Fibroblast of skin of scalp (primary cell): ENCODE measurements around the gene DDAH2.

Experiments
- DNase-seq: peaks from one replicate; pipeline ENCODE4 v3.0.0-alpha.2; 2013

The DDAH2 gene

DNA sequence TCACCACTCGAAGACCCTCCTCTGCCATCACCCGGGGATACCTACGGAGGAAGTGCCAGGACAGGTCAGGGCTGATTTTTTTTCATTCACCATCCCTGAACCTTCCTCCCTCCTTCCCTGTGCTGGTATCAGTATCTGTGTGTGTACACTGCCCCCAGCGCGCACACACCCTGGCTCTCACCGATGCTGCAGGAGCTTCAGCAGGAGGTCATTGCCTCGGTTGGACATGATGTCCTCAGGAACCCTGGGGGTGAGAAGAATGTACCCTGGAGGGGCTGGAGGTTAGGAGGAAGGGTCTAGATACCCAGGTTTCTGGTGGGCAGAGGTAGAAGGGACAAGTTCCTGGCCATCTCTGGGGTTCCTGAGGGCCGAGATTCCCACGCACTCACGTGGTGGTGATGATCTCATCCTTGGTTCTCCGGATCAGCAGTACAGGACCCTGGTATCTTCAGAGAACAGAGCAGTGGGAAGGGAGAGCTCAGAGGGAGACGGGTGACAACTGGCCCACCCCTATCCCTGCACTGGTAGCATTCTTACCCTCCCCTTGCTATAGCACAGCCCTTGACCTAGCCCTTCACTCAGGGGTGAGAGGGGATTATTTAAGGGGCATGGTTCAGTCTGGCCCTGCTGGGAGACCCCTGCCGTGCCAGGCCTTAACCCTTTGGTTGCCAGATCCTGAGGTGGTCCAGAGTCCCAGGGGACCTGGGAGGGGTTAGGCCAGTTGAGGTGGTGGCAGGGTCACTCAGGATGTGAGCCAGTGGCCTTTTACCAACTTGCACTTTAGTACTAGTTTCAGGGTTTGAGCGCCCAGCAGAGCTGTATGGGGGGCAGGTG, 41.0 kb downstream of the DDAH2 start:
- DNase-seq: no peak

DNA sequence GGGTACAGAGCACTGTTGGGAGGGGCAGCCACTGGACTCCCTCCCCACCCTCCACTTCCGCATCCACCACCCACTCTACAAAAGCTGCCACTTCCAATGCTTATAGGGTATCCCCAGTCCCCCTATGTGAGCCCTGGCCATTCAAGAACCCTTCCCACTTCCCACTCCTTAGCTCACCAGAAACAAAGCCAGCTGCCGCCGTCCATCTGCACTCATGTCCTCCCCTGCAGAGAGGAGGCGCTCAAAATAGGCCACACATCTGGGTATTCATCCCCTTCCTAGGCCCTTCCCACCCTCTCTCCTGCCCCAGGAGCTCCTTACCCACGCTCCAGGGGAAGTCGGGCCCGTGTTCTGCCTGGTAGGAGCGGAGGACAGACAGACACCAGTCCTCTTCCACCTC, 41.8 kb downstream of the DDAH2 start:
- DNase-seq: no peak

DNA sequence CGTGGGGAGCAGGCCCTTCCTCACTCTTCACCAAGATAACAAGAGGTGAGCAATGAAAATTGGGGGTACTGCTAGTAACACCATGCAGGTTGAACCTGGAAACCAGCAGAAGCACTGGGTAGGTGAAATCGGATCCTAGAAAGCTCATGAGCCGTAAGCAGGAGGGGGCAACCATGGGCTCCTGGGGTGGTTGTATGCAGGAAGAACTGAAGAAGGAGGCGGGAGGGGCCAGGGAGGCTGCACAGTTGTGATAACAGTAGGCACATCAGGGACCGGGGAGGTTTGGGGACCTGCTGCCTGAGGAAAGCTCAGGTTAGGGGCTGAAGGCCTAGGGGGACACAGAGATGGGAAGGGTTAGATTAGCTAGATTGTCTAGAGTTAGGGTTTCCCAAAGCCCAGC, 42.6 kb downstream of the DDAH2 start:
- DNase-seq: no peak

DNA sequence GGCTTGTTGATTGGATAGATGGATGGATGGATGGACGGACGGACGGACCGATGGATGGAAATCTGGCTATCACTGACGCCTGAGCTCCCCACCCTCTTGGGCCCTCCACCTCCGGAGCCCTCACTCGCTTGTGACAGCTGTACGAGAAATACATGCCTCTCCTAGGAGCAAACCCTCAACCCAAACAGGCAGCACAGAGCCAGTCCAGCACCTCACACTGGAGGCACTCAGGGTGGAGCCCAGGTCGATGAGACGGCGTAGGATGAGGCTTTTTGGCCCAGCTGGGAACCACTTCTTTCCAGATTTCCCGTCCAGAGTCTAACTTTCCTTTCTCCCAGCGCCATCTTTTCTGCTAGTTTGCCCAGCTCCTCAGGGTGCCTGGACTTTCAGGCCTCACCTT, 45.5 kb downstream of the DDAH2 start:
- no peak for DNase-seq

DNA sequence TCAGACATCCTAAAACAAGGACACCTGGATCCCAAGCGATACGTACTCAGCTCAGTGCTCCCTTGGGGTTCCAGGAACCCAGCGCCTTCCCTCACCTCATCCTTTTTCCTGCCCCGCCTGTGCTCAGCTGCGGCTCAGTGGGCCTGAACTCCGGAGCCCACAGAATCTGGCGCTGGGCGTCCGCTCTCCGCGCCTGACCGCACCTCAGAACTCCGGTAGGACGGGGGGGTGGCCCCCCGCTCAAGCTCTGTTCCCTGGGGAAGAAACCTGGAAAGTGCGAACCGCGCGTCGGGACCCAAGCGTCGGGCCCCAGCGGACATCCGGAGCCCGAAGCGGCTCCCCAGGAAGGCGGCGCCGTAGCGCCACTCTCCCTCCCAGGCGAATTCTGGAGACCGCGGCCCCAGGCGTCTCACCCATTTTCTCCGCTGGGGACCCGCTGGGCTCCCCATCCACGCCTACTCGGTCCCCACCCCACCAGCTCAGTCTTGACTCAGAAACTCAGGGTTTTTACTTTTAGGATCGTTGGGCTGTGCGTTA, 47.9 kb downstream of the DDAH2 start:
- DNase-seq: peak; percentile 42

DNA sequence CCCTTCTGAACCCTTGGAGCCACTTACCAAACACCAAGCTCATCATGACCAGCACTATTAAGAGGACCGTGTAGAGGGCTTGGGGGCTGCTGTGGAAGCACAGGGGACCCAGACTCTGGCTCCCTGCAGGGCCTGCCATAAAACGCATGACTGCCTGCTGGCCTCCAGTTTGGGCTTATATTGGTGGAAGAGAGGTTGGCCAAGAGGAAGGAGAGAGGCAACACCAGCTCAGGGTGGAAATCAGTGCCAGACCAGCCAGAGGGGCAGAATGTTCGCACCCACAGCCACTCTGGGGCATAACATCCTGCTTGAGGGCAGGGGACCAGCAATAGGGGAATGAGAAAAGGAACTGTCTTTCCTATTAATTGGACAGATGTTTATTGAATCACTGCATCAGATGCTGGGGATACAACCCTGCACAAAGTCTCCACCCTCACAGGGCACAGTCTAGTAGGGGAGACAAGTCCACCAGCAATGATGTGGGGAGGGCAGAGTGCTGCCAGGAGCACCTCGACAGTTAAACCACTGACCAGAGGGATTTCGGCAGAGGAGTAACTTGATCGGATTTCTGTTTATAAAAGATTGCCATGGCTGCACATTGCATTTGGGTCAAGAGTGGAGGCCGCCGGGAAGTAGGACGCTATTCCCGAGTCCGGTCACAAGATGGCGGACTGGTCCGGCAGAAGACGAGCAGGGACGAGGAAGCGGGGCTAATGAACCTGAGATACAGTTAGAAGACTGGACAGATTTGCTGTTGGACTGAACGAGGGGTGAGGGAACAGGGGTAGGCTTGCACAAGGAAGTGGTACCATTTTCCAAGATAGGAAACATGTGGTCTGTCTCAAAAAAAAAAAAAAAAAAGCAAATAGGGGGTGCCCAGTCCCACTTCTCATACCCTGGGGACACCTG, 48.6 kb downstream of the DDAH2 start, which contains the start of gene LY6G5C:
Gene LY6G5C (minus strand): TSS at position 842 of the 909 bp plus-strand sequence. CDS start 694 bp downstream, at position 148.
- peak; percentile 83 for DNase-seq

DNA sequence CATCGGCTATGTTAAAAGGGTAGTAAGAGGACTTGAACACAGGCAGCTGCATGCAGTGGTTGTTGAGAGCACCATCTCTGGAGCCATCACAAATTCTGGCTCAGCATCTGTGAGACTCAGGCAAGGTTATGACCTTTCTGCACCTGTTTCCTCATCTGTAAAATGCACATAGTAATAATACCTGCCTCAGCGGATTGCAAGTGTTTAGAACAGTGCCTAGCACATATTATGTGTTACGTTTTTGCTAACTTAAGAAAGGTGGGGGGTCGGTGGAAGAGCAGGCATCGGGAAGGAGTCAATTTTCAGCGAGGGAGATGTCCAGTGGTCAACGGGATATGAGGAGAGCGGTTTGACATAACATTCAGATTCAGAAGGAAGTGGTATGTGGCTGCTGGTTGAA, 51.1 kb downstream of the DDAH2 start:
- no peak for DNase-seq
